T-cell (primary cell): ENCODE results near the gene ARAP3. TPM values are rescaled to one million over a fixed set of nuclear protein-coding genes. Genes with fewer than 3 reads are reported as not detected.

Source experiments
- ATAC-seq, 4 experiments: fragments of 200-7000 bp in 3 of 4; fragments of 150-1000 bp in 1 of 4; cut with Tn5 transposase; replicated peaks in 1 of 4; 1 replicate in 3 of 4; 2 replicates in 1 of 4; pipeline ENCODE4 v1.10.0; 2021; ENCODE audit warnings: moderate library complexity in 3 of 4, mild to moderate bottlenecking in 2 of 4, moderate number of reproducible peaks in 1 of 4
- CTCF ChIA-PET, 2 donors: fragments of 300-600 bp; sonication (Branson Sonifier 250); formaldehyde crosslinking; loops; one replicate each; lab custom pipeline; 2022; ENCODE audit warnings: antibody characterized with exemption in 2 of 2; lab: Charles Lee
- POLR2A ChIA-PET, 2 donors: fragments of 300-600 bp; sonication (Branson Sonifier 250); formaldehyde crosslinking; loops; one replicate each; lab custom pipeline; 2022; ENCODE audit warnings: antibody characterized with exemption in 2 of 2; lab: Charles Lee
- DNase-seq, 35 experiments: peaks; one replicate each; pipeline versions ENCODE4 v3.0.0 to v3.0.0-alpha.2; 2013 to 2023
- H3K27ac ChIP-seq: one replicate; pipeline ENCODE4 v1.5.1; 2013; ENCODE audit warnings: low read length
- H3K27me3 ChIP-seq, 2 experiments: replicated peaks in 1 of 2; 1 replicate in 1 of 2; 2 replicates in 1 of 2; pipeline versions ENCODE4 v1.6.1 to v1.7.0; 2013; ENCODE audit warnings: low read length in 1 of 2, mixed read lengths in 1 of 2; ENCODE audit not compliant: control insufficient read depth in 2 of 2, insufficient read depth in 2 of 2; ENCODE audit errors: extremely low read depth in 1 of 2
- H3K36me3 ChIP-seq, 2 donors: 1 replicate in 1 of 2; 2 replicates in 1 of 2; pipeline versions ENCODE4 v1.6.1 to v1.7.0; 2013; ENCODE audit warnings: low read length in 1 of 2; ENCODE audit not compliant: control insufficient read depth in 2 of 2, insufficient read depth in 1 of 2; ENCODE audit errors: extremely low read depth in 1 of 2
- H3K4me1 ChIP-seq, 2 experiments: 1 replicate in 1 of 2; 2 replicates in 1 of 2; pipeline versions ENCODE4 v1.6.1 to v1.7.0; 2013; ENCODE audit warnings: low read length in 2 of 2, mixed read lengths in 1 of 2; ENCODE audit not compliant: insufficient read depth in 2 of 2, control insufficient read depth in 1 of 2; ENCODE audit errors: extremely low read depth in 1 of 2
- H3K4me3 ChIP-seq, 2 donors: 1 replicate in 1 of 2; 2 replicates in 1 of 2; pipeline versions ENCODE4 v1.5.1 to v1.7.0; 2013; ENCODE audit warnings: mild to moderate bottlenecking in 2 of 2, low read length in 1 of 2, moderate library complexity in 1 of 2; ENCODE audit not compliant: control insufficient read depth in 1 of 2; ENCODE audit errors: extremely low read depth in 1 of 2
- H3K9me3 ChIP-seq: 2 replicates; pipeline ENCODE4 v1.7.0; 2013
- H3K27ac Mint-ChIP-seq, 2 donors: one replicate each; pipeline ENCODE4 v1.8.0; 2020 to 2021; ENCODE audit warnings: mild to moderate bottlenecking in 2 of 2, mixed read lengths in 2 of 2
- H3K27me3 Mint-ChIP-seq, 2 donors: one replicate each; pipeline ENCODE4 v1.8.0; 2021 to 2022; ENCODE audit warnings: mixed read lengths in 2 of 2
- H3K36me3 Mint-ChIP-seq: one replicate; pipeline ENCODE4 v1.8.0; 2021; ENCODE audit warnings: mixed read lengths
- H3K4me1 Mint-ChIP-seq, 3 donors: one replicate each; pipeline ENCODE4 v1.8.0; 2020 to 2022; ENCODE audit warnings: mixed read lengths in 3 of 3, mild to moderate bottlenecking in 1 of 3
- H3K4me3 Mint-ChIP-seq, 3 donors: one replicate each; pipeline ENCODE4 v1.8.0; 2020 to 2022; ENCODE audit warnings: mild to moderate bottlenecking in 3 of 3, mixed read lengths in 3 of 3, moderate library complexity in 3 of 3
- H3K9me3 Mint-ChIP-seq, 3 donors: one replicate each; pipeline ENCODE4 v1.8.0; 2020 to 2022; ENCODE audit warnings: mixed read lengths in 3 of 3
- WGBS: methylation state at CpG from one replicate; pipeline ENCODE4 v1.1.5; 2013; ENCODE audit warnings: missing lambda C conversion rate; ENCODE audit not compliant: insufficient coverage; 5-methylcytosine and 5-hydroxymethylcytosine counted together
- total RNA-seq, 35 experiments: library from RNA in 6 of 35; stranded (reverse) in 6 of 35; fragments of 120-200 nt in 1 of 35; gene quantifications; one replicate each; pipeline versions ENCODE4 v1.2.1 to v1.2.4 and lab custom pipeline; 2013 to 2026

The ARAP3 gene
- total RNA-seq, 5 donors from 2014 or later (not counting 1 experiment from before 2014, with no cell fraction given) = 1.2 to 25.6 (median 20.5) TPM

GRCh38 chr5:141717043-141717442, 35.0 kb upstream of the ARAP3 start:
- CTCF ChIA-PET = no interaction called here
- H3K36me3 ChIP-seq = no peaks in the 10 kb centered on the region
- WGBS = 0% methylated on average over 1 of the region's 3 CpGs

GRCh38 chr5:141716468-141716867, 34.4 kb upstream of the ARAP3 start:
- ChIA-PET POLR2A (interaction anchor here in 1 of 2 donors (0.6 kb wide), 1 partner anchor 43 kb away, joined by 6 read pairs; no protein-coding TSS in a partner anchor), CTCF (no interaction called here)
- H3K36me3 Mint-ChIP-seq = no peaks in the 10 kb centered on the region
- Histone ChIP-seq H3K9me3 (no peaks in the 10 kb centered on the region), H3K36me3 (no peaks in the 10 kb centered on the region), H3K27ac (no peak overlapping the region), H3K27me3 (peaks cover 0 to 15% of the 10 kb centered on the region in 2 experiments), H3K4me3 (no peak overlapping the region), H3K4me1 (no peaks in the 10 kb centered on the region)
- H3K4me1 Mint-ChIP-seq = no peaks in the 10 kb centered on the region
- no peaks in the 10 kb centered on the region for H3K9me3 Mint-ChIP-seq
- H3K4me3 Mint-ChIP-seq = no peak overlapping the region
- peaks cover 13% of the 10 kb centered on the region in 2 donors for H3K27me3 Mint-ChIP-seq
- DNase-seq = no peak
- WGBS = no CpG with 5 or more reads among the region's 3 CpGs
- ATAC-seq = no peak
- H3K27ac Mint-ChIP-seq = no peak overlapping the region

More at GRCh38 chr5:141717043-141717442, 35.0 kb upstream of the ARAP3 start:
- no peak for ATAC-seq
- no peaks in the 10 kb centered on the region for H3K4me1 ChIP-seq
- H3K27ac ChIP-seq = no peak overlapping the region
- Mint-ChIP-seq H3K4me3 (no peak overlapping the region), H3K36me3 (no peaks in the 10 kb centered on the region), H3K27ac (no peak overlapping the region), H3K4me1 (no peaks in the 10 kb centered on the region), H3K9me3 (no peaks in the 10 kb centered on the region), H3K27me3 (peaks cover 13% of the 10 kb centered on the region in 2 donors)
- POLR2A ChIA-PET = interaction anchor here in 1 of 2 donors (0.6 kb wide), 1 partner anchor 43 kb away, joined by 6 read pairs; no protein-coding TSS in a partner anchor
- H3K9me3 ChIP-seq = no peaks in the 10 kb centered on the region
- peaks cover 0 to 20% of the 10 kb centered on the region in 2 experiments for H3K27me3 ChIP-seq
- DNase-seq = no peak
- H3K4me3 ChIP-seq = no peak overlapping the region

GRCh38 chr5:141716009-141716408, 34.0 kb upstream of the ARAP3 start:
- H3K9me3 Mint-ChIP-seq = no peaks in the 10 kb centered on the region
- ATAC-seq (no peak), DNase-seq (no peak)
- 41% methylated on average over 3 of the region's 3 CpGs for WGBS
- ChIA-PET CTCF (no interaction called here), POLR2A (no interaction called here)
- Histone ChIP-seq H3K27me3 (peaks cover 0 to 16% of the 10 kb centered on the region in 2 experiments), H3K27ac (no peak overlapping the region), H3K9me3 (no peaks in the 10 kb centered on the region), H3K36me3 (no peaks in the 10 kb centered on the region), H3K4me1 (no peaks in the 10 kb centered on the region), H3K4me3 (no peak overlapping the region)
- no peak overlapping the region for H3K27ac Mint-ChIP-seq
- peaks cover 13% of the 10 kb centered on the region in 2 donors for H3K27me3 Mint-ChIP-seq
- no peaks in the 10 kb centered on the region for H3K36me3 Mint-ChIP-seq
- H3K4me1 Mint-ChIP-seq = no peaks in the 10 kb centered on the region
- H3K4me3 Mint-ChIP-seq = no peak overlapping the region

GRCh38 chr5:141715346-141715905, 33.4 kb upstream of the ARAP3 start:
- ChIA-PET CTCF (no interaction called here), POLR2A (no interaction called here)
- DNase-seq (no peak), ATAC-seq (no peak)
- Histone ChIP-seq H3K4me3 (no peak overlapping the region), H3K27me3 (peaks cover 0 to 19% of the 10 kb centered on the region in 2 experiments), H3K36me3 (no peaks in the 10 kb centered on the region), H3K27ac (no peak overlapping the region), H3K9me3 (no peaks in the 10 kb centered on the region), H3K4me1 (no peaks in the 10 kb centered on the region)
- no peak overlapping the region for H3K27ac Mint-ChIP-seq
- H3K4me3 Mint-ChIP-seq = no peak overlapping the region
- no peaks in the 10 kb centered on the region for H3K9me3 Mint-ChIP-seq
- peaks cover 17% of the 10 kb centered on the region in 2 donors for H3K27me3 Mint-ChIP-seq
- H3K36me3 Mint-ChIP-seq = no peaks in the 10 kb centered on the region
- H3K4me1 Mint-ChIP-seq = no peaks in the 10 kb centered on the region
- 81% methylated on average over 11 of the region's 14 CpGs for WGBS

GRCh38 chr5:141714542-141715310, 32.7 kb upstream of the ARAP3 start:
- Mint-ChIP-seq H3K4me3 (no peak overlapping the region), H3K27ac (no peak overlapping the region), H3K9me3 (no peaks in the 10 kb centered on the region), H3K27me3 (peaks cover 17 to 18% of the 10 kb centered on the region in 2 donors), H3K36me3 (no peaks in the 10 kb centered on the region), H3K4me1 (no peaks in the 10 kb centered on the region)
- H3K27ac ChIP-seq = no peak overlapping the region
- no peaks in the 10 kb centered on the region for H3K36me3 ChIP-seq
- no peaks in the 10 kb centered on the region for H3K9me3 ChIP-seq
- ChIA-PET CTCF (interaction anchor here in 1 of 2 donors (1.2 kb wide), 1 partner anchor 11 kb away, joined by 3 read pairs; no protein-coding TSS in a partner anchor), POLR2A (no interaction called here)
- H3K4me1 ChIP-seq = no peaks in the 10 kb centered on the region
- DNase-seq (no peak), ATAC-seq (no peak)
- WGBS = no CpG with 5 or more reads among the region's 1 CpG
- peaks cover 0 to 23% of the 10 kb centered on the region in 2 experiments for H3K27me3 ChIP-seq
- H3K4me3 ChIP-seq = no peak overlapping the region

GRCh38 chr5:141713616-141714309, 31.7 kb upstream of the ARAP3 start:
- POLR2A ChIA-PET = no interaction called here
- Mint-ChIP-seq H3K27ac (no peak overlapping the region), H3K9me3 (no peaks in the 10 kb centered on the region), H3K4me1 (no peaks in the 10 kb centered on the region), H3K36me3 (no peaks in the 10 kb centered on the region), H3K27me3 (peaks cover 16 to 18% of the 10 kb centered on the region in 2 donors), H3K4me3 (no peak overlapping the region)
- ATAC-seq (no peak), DNase-seq (no peak)
- H3K27me3 ChIP-seq = peaks cover 0 to 22% of the 10 kb centered on the region in 2 experiments
- no peaks in the 10 kb centered on the region for H3K9me3 ChIP-seq
- H3K36me3 ChIP-seq = no peaks in the 10 kb centered on the region
- H3K4me1 ChIP-seq = no peaks in the 10 kb centered on the region
- CTCF ChIA-PET = interaction anchor here in 1 of 2 donors (1.2 kb wide), 1 partner anchor 10 kb away, joined by 3 read pairs; no protein-coding TSS in a partner anchor
- no peak overlapping the region for H3K27ac ChIP-seq
- WGBS = 87% methylated on average over 4 of the region's 7 CpGs
- H3K4me3 ChIP-seq = no peak overlapping the region
